Endothelial cell of umbilical vein (primary cell): ENCODE measurements around the gene VIM. TPM values are rescaled to one million over a fixed set of nuclear protein-coding genes. Genes with fewer than 3 reads are reported as not detected.

Experiments used
- BruUV-seq: library from RNA; stranded (reverse); fragments of 400-500 nt; replicated peaks from 2 replicates; lab custom pipeline; 2021; lab: Mats Ljungman, UMichigan
- CTCF ChIA-PET: fragments of 300-600, 350-600 bp; sonication (Branson Sonifier 250); formaldehyde crosslinking; loops from one replicate; lab custom pipeline; 2021; ENCODE audit warnings: antibody characterized with exemption, inconsistent platforms; lab: Charles Lee
- POLR2A ChIA-PET: fragments of 300-600, 350-600 bp; sonication (Branson Sonifier 250); formaldehyde crosslinking; loops from one replicate; lab custom pipeline; 2021; ENCODE audit warnings: antibody characterized with exemption, inconsistent platforms; lab: Charles Lee
- DNase-seq: peaks from one replicate; pipeline ENCODE4 v3.0.0-alpha.2; 2011; ENCODE audit warnings: low read depth, low spot score
- FAIRE-seq: peaks from 2 replicates; lab custom pipeline; 2011; peaks lifted over from hg19 to GRCh38; lab: Jason Lieb, UNC
- H2AFZ ChIP-seq: 2 replicates; pipeline ENCODE4 v1.6.0; 2012; ENCODE audit warnings: low read depth, low read length, control low read depth, inconsistent platforms
- H3K27ac ChIP-seq: 2 replicates; pipeline ENCODE4 v1.5.1; 2011; ENCODE audit warnings: low read depth, mild to moderate bottlenecking, control low read depth, low read length, moderate library complexity; ENCODE audit not compliant: insufficient read depth
- H3K27me3 ChIP-seq, 2 experiments: 2 replicates each; pipeline versions ENCODE4 v1.6.0 to v1.6.1; 2011; ENCODE audit warnings: low read length in 2 of 2, mixed read lengths in 1 of 2; ENCODE audit not compliant: control insufficient read depth in 2 of 2, insufficient read depth in 2 of 2
- H3K36me3 ChIP-seq, 2 experiments: 2 replicates in 1 of 2; 3 replicates in 1 of 2; pipeline ENCODE4 v1.5.1; 2011; ENCODE audit warnings: low read length in 2 of 2, mild to moderate bottlenecking in 1 of 2, moderate library complexity in 1 of 2; ENCODE audit not compliant: control insufficient read depth in 2 of 2, insufficient read depth in 2 of 2; ENCODE audit errors: extremely low read depth in 1 of 2
- H3K4me1 ChIP-seq: 3 replicates; pipeline ENCODE4 v1.5.1; 2011; ENCODE audit warnings: mild to moderate bottlenecking, low read length; ENCODE audit not compliant: control insufficient read depth, insufficient read depth; ENCODE audit errors: extremely low read depth
- H3K4me2 ChIP-seq: 2 replicates; pipeline ENCODE4 v1.6.1; 2011; ENCODE audit warnings: low read length, control low read depth, mixed read lengths; ENCODE audit not compliant: insufficient read depth
- H3K4me3 ChIP-seq, 3 experiments: fragments of 200-600 bp in 1 of 3; sonication (generic), shearing (Covaris generic) in 1 of 3; replicated peaks in 1 of 3; 2 replicates each; pipeline ENCODE4 v1.5.1; 2011 to 2016; ENCODE audit warnings: control low read depth in 3 of 3, low read length in 3 of 3, mild to moderate bottlenecking in 2 of 3, inconsistent platforms in 1 of 3, low read depth in 1 of 3, moderate library complexity in 1 of 3; ENCODE audit not compliant: insufficient read depth in 1 of 3
- H3K79me2 ChIP-seq: 2 replicates; pipeline ENCODE4 v1.6.0; 2012; ENCODE audit warnings: low read length, inconsistent platforms; ENCODE audit not compliant: control insufficient read depth, insufficient read depth
- H3K9ac ChIP-seq: replicated peaks from 2 replicates; pipeline ENCODE3; 2011; ENCODE audit warnings: low read length, control low read depth; ENCODE audit not compliant: insufficient read depth; ENCODE audit errors: extremely low read depth
- H3K9me1 ChIP-seq: replicated peaks from 3 replicates; pipeline ENCODE4 v1.6.0; 2011; ENCODE audit warnings: mild to moderate bottlenecking, low read length; ENCODE audit not compliant: control insufficient read depth, insufficient read depth; ENCODE audit errors: extremely low read depth
- H3K9me3 ChIP-seq: replicated peaks from 2 replicates; pipeline ENCODE4 v1.5.1; 2012; ENCODE audit warnings: low read length, inconsistent platforms; ENCODE audit not compliant: control insufficient read depth, insufficient read depth
- H4K20me1 ChIP-seq: replicated peaks from 2 replicates; pipeline ENCODE3; 2011; ENCODE audit warnings: mild to moderate bottlenecking, low read length; ENCODE audit not compliant: control insufficient read depth, insufficient read depth; ENCODE audit errors: extremely low read depth
- CTCF ChIP-seq, 2 donors: IDR thresholded peaks; 1 replicate in 1 of 2; 2 replicates in 1 of 2; pipeline ENCODE4 v1.5.1; 2011; ENCODE audit warnings: low read length in 2 of 2, mild to moderate bottlenecking in 2 of 2, moderate library complexity in 2 of 2, control low read depth in 1 of 2, inconsistent platforms in 1 of 2, low read depth in 1 of 2; ENCODE audit not compliant: insufficient read depth in 1 of 2; ENCODE audit errors: extremely low read depth in 1 of 2
- EZH2 ChIP-seq: IDR thresholded peaks from 2 replicates; pipeline ENCODE4 v1.6.1; 2012; ENCODE audit warnings: borderline replicate concordance, low read depth, mild to moderate bottlenecking, moderate library complexity, low read length, inconsistent platforms; ENCODE audit not compliant: severe bottlenecking
- FOS ChIP-seq: IDR thresholded peaks from 2 replicates; pipeline ENCODE4 v1.6.1; 2011; ENCODE audit warnings: mild to moderate bottlenecking, low read length, moderate library complexity, borderline replicate concordance; ENCODE audit not compliant: insufficient read depth
- GATA2 ChIP-seq: IDR thresholded peaks from 2 replicates; pipeline ENCODE4 v1.7.0; 2011; ENCODE audit warnings: low read depth, mild to moderate bottlenecking, moderate library complexity, mixed read lengths, low read length; ENCODE audit not compliant: insufficient read length, insufficient read depth
- JUN ChIP-seq: IDR thresholded peaks from 2 replicates; pipeline ENCODE4 v1.6.1; 2011; ENCODE audit warnings: borderline replicate concordance, low read depth; ENCODE audit not compliant: insufficient read length, insufficient read depth
- MAX ChIP-seq: IDR thresholded peaks from 2 replicates; pipeline ENCODE4 v1.6.1; 2011; ENCODE audit not compliant: insufficient read depth, insufficient read length
- MYC ChIP-seq: IDR thresholded peaks from one replicate; pipeline ENCODE4 v1.6.1; 2011; ENCODE audit warnings: mild to moderate bottlenecking, low read depth, low read length
- POLR2A ChIP-seq: IDR thresholded peaks from 2 replicates; pipeline ENCODE4 v1.6.1; 2012; ENCODE audit warnings: low read depth, mild to moderate bottlenecking, control low read depth, low read length
- POLR2AphosphoS5 ChIP-seq: IDR thresholded peaks from 2 replicates; pipeline ENCODE4 v1.6.1; 2012; ENCODE audit warnings: low read depth, mild to moderate bottlenecking, control low read depth, low read length, moderate library complexity; ENCODE audit not compliant: insufficient read depth
- dilution Hi-C: fragments of 300-500 bp; cut with MboI; formaldehyde crosslinking; loops from one replicate; pipeline ENCODE4 v1.15.0; 2019; ENCODE audit warnings: low sequenced_read_pairs; ENCODE audit not compliant: extremely low pct_ligation_motif_present
- intact Hi-C: fragments of 100-400 bp; cut with micrococcal nuclease; formaldehyde crosslinking; loops from one replicate; pipeline ENCODE4 v1.10.0; 2022
- polyA plus RNA-seq, 4 experiments: library from polyadenylated mRNA; depleted of rRNA in 3 of 4; stranded (reverse) in 3 of 4; unstranded in 1 of 4; fragments of >200 nt; gene quantifications; 2 replicates each; pipeline versions ENCODE4 v1.2.1 to v1.2.3, GENCODE V29; 2011 to 2012; ENCODE audit warnings: missing spikeins in 1 of 4
- total RNA-seq: library from RNA; stranded (reverse); gene quantifications from 2 replicates; pipeline ENCODE4 v1.2.3, GENCODE V29; 2021

Gene VIM
- total and polyA plus RNA-seq, 2 donors (not counting 3 experiments of a cell fraction or from before 2014, with no cell fraction given): 5,699 to 5,781 TPM

- H3K9me1 ChIP-seq: no peaks in the 10 kb centered on the region
- H3K36me3 ChIP-seq: no peaks in the 10 kb centered on the region
- POLR2A ChIA-PET: no interaction called here
- peaks cover 4% of the 10 kb centered on the region for H3K4me1 ChIP-seq
- no peak overlapping the region for H3K4me2 ChIP-seq
- H3K79me2 ChIP-seq: no peaks in the 10 kb centered on the region
- no peak for TF ChIP-seq JUN
- TF ChIP-seq EZH2: no peak
- TF ChIP-seq FOS: no peak
- TF ChIP-seq GATA2: no peak
- TF ChIP-seq POLR2A: no peak
- TF ChIP-seq POLR2AphosphoS5: no peak
- TF ChIP-seq MYC: no peak
- TF ChIP-seq CTCF (IDR thresholded peaks at IDR 0.05; ENCODE audit: extremely low read depth in 1 of 2, insufficient read depth in 1 of 2, low read depth in 1 of 2, low read length in 2 of 2): no peak
- TF ChIP-seq MAX: no peak
- no TSS peak for BruUV-seq
- no peaks in the 10 kb centered on the region for H3K27me3 ChIP-seq
- H4K20me1 ChIP-seq: no peaks in the 10 kb centered on the region
- H3K9me3 ChIP-seq: no peaks in the 10 kb centered on the region
- H2AFZ ChIP-seq: no peak overlapping the region
- dilution Hi-C loops (no loop called here), intact Hi-C loops (loop anchor here (10.0 kb wide), 1 partner anchor 1351 kb away; no protein-coding TSS in a partner anchor)
- DNase-seq (no peak), FAIRE-seq (no peak)
- H3K27ac ChIP-seq: no peak overlapping the region
- CTCF ChIA-PET: interaction anchor here (0.8 to 1.2 kb wide), 4 partner anchors 10 to 431 kb away, joined by 3 to 7 read pairs (median 3); no protein-coding TSS in a partner anchor
- no peak overlapping the region for H3K4me3 ChIP-seq
- H3K9ac ChIP-seq: no peak overlapping the region
Observed at GRCh38 chr10:17255512-17255911, 27.5 kb downstream of the VIM start.
